ENCODE measurements around the gene BBS10. TPM values are rescaled to one million over a fixed set of nuclear protein-coding genes. Genes with fewer than 3 reads are reported as not detected.
"Not testable (repeated sequence)": the region's sequence is repeated elsewhere in the genome, so short reads cannot be mapped to it uniquely, and the experiment has no call there.

Gene BBS10
- total RNA-seq, 1 experiment from 2014 or later, result 8.4 TPM

- H4K20me1 ChIP-seq (ENCODE audit: insufficient read depth), result no peaks in the 10 kb centered on the region
- BruUV-seq (replicated peaks), result no TSS peak
- no peak overlapping the region for H3K27ac ChIP-seq
- no peaks in the 10 kb centered on the region for H3K36me3 ChIP-seq (ENCODE audit: low read depth)
- no peak overlapping the region for H3K4me3 ChIP-seq
- H3K9me3 ChIP-seq (ENCODE audit: insufficient read depth, low read depth), result no peaks in the 10 kb centered on the region
- DNase-seq, result no peak
- ChIA-PET CTCF (no interaction called here), POLR2A (ENCODE audit: unreplicated experiment) (no interaction called here)
- no peaks in the 10 kb centered on the region for H3K4me1 ChIP-seq (replicated peaks; ENCODE audit: insufficient read depth)
- intact Hi-C loops (cut with micrococcal nuclease; ENCODE audit: unreplicated experiment), result no loop called here
- H2AFZ ChIP-seq, result no peak overlapping the region
- H3K9me2 ChIP-seq (ENCODE audit: insufficient read depth), result no peaks in the 10 kb centered on the region
- H3K79me2 ChIP-seq (ENCODE audit: low read depth), result no peaks in the 10 kb centered on the region
- H3F3A ChIP-seq (ENCODE audit: insufficient read depth, low read depth), result 0 out of 2 replicates have a peak, but pooled peaks cover 4% of the 10 kb centered on the region
- no peaks in the 10 kb centered on the region for H3K27me3 ChIP-seq (ENCODE audit: insufficient read depth, low read depth)
- no peak overlapping the region for H3K4me2 ChIP-seq
- TF ChIP-seq EZH2 (IDR thresholded peaks at IDR 0.05; ENCODE audit: low read depth) (no peak), CTCF (conservative IDR thresholded peaks at IDR 0.05) (no peak)
Observed at GRCh38 chr12:76384560-76384959, 36.3 kb upstream of the BBS10 start.

GRCh38 chr12:76383988-76384387 is 35.8 kb upstream of the BBS10 start:
- BruUV-seq (replicated peaks), result no TSS peak
- H3K4me2 ChIP-seq, result no peak overlapping the region
- no peaks in the 10 kb centered on the region for H3K79me2 ChIP-seq (ENCODE audit: low read depth)
- no peaks in the 10 kb centered on the region for H4K20me1 ChIP-seq (ENCODE audit: insufficient read depth)
- ChIA-PET CTCF (no interaction called here), POLR2A (ENCODE audit: unreplicated experiment) (no interaction called here)
- H3F3A ChIP-seq (ENCODE audit: insufficient read depth, low read depth), result 0 out of 2 replicates have a peak, but pooled peaks cover 4% of the 10 kb centered on the region
- H3K27me3 ChIP-seq (ENCODE audit: insufficient read depth, low read depth), result no peaks in the 10 kb centered on the region
- no peak overlapping the region for H2AFZ ChIP-seq
- DNase-seq, result no peak
- no peak for TF ChIP-seq CTCF (conservative IDR thresholded peaks at IDR 0.05)
- no peak for TF ChIP-seq EZH2 (IDR thresholded peaks at IDR 0.05; ENCODE audit: low read depth)
- H3K27ac ChIP-seq, result no peak overlapping the region
- no peaks in the 10 kb centered on the region for H3K9me3 ChIP-seq (ENCODE audit: insufficient read depth, low read depth)
- H3K9me2 ChIP-seq (ENCODE audit: insufficient read depth), result no peaks in the 10 kb centered on the region
- intact Hi-C loops (cut with micrococcal nuclease; ENCODE audit: unreplicated experiment), result no loop called here
- no peaks in the 10 kb centered on the region for H3K4me1 ChIP-seq (replicated peaks; ENCODE audit: insufficient read depth)
- no peak overlapping the region for H3K4me3 ChIP-seq
- no peaks in the 10 kb centered on the region for H3K36me3 ChIP-seq (ENCODE audit: low read depth)

GRCh38 chr12:76379261-76379660 is 31.0 kb upstream of the BBS10 start:
- H3F3A ChIP-seq (ENCODE audit: insufficient read depth, low read depth), result no peaks in the 10 kb centered on the region
- no peak overlapping the region for H3K27ac ChIP-seq
- no peak overlapping the region for H2AFZ ChIP-seq
- DNase-seq, result no peak
- H3K27me3 ChIP-seq (ENCODE audit: insufficient read depth, low read depth), result no peaks in the 10 kb centered on the region
- peaks cover 6% of the 10 kb centered on the region; the same call in 1 of the 2 replicates for H3K36me3 ChIP-seq (ENCODE audit: low read depth)
- no TSS peak for BruUV-seq (replicated peaks)
- no peaks in the 10 kb centered on the region for H3K9me3 ChIP-seq (ENCODE audit: insufficient read depth, low read depth)
- no peaks in the 10 kb centered on the region for H3K4me1 ChIP-seq (replicated peaks; ENCODE audit: insufficient read depth)
- CTCF ChIA-PET, result no interaction called here
- no peak for TF ChIP-seq EZH2 (IDR thresholded peaks at IDR 0.05; ENCODE audit: low read depth)
- no peak for TF ChIP-seq CTCF (conservative IDR thresholded peaks at IDR 0.05)
- no peaks in the 10 kb centered on the region for H4K20me1 ChIP-seq (ENCODE audit: insufficient read depth)
- no peaks in the 10 kb centered on the region for H3K79me2 ChIP-seq (ENCODE audit: low read depth)
- no peak overlapping the region for H3K4me2 ChIP-seq
- intact Hi-C loops (cut with micrococcal nuclease; ENCODE audit: unreplicated experiment), result no loop called here
- H3K9me2 ChIP-seq (ENCODE audit: insufficient read depth), result no peaks in the 10 kb centered on the region
- no peak overlapping the region for H3K4me3 ChIP-seq
- POLR2A ChIA-PET (ENCODE audit: unreplicated experiment), result no interaction called here

- H3K9me2 ChIP-seq (ENCODE audit: insufficient read depth); H3K9me3 ChIP-seq (ENCODE audit: insufficient read depth, low read depth); H3K36me3 ChIP-seq (ENCODE audit: low read depth); H3K4me2 ChIP-seq; intact Hi-C loops (cut with micrococcal nuclease; ENCODE audit: unreplicated experiment); H3F3A ChIP-seq (ENCODE audit: insufficient read depth, low read depth); H3K79me2 ChIP-seq (ENCODE audit: low read depth); H3K4me1 ChIP-seq (replicated peaks; ENCODE audit: insufficient read depth); H2AFZ ChIP-seq; H3K4me3 ChIP-seq; DNase-seq; H4K20me1 ChIP-seq (ENCODE audit: insufficient read depth); BruUV-seq (replicated peaks); CTCF ChIA-PET; H3K27me3 ChIP-seq (ENCODE audit: insufficient read depth, low read depth); H3K27ac ChIP-seq: not testable (repeated sequence)
- POLR2A ChIA-PET (ENCODE audit: unreplicated experiment), result interaction anchor here (0.5 kb wide), 1 partner anchor 343 kb away, joined by 5 read pairs; no protein-coding TSS in a partner anchor
Observed at GRCh38 chr12:76376876-76377275, 28.7 kb upstream of the BBS10 start.
